Hepatic stellate cell (primary cell): ENCODE results near the gene DCLRE1C.
"Not testable (repeated sequence)": the region's sequence is repeated elsewhere in the genome, so short reads cannot be mapped to it uniquely, and the experiment has no call there.

Experiments
- DNase-seq: peaks from one replicate; pipeline ENCODE4 v3.0.0; 2011; ENCODE audit warnings: low spot score

The DCLRE1C gene

DNA sequence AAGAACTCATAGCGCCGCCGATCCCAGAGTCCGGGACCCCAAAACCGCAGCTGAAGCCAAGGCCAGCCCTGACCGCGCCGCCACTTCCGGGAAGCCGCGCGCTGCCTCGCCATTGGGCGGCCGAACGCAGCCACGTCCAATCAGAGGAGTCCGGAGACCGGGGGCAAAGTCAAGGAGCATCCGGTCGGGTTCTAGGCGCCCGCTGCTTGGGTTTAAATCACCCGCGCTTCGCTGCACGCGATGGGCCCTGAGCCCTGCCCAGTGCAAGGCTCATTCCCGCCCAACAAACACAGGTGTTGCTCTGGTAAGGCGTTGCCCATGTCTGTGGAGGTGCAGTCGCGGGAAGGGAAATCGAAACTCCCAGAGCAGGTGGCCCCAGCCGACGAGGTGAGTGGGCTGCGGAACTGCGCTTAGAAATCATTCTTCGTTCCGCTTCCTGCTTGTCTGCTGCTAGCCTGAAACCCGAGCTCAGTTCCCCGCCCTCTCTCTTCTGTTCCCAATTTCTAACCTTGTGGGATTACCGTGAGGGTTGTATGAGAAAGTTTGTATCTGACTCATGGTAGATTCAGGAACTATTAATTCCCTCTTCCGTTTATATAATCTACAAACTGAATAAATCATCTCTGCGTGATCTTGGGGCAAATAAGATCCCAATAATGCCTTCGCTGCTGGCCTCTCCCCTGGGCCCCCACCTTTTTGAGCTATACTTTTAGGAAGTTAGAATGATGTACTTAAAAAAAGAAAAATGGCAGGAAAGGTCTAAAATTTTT, at the start of gene DCLRE1C:
TSS of gene DCLRE1C (minus strand) at position 96 of the 770 bp plus-strand sequence. CDS start at position 10, 86 bp downstream.
- DNase-seq, result peak; percentile 97

DNA sequence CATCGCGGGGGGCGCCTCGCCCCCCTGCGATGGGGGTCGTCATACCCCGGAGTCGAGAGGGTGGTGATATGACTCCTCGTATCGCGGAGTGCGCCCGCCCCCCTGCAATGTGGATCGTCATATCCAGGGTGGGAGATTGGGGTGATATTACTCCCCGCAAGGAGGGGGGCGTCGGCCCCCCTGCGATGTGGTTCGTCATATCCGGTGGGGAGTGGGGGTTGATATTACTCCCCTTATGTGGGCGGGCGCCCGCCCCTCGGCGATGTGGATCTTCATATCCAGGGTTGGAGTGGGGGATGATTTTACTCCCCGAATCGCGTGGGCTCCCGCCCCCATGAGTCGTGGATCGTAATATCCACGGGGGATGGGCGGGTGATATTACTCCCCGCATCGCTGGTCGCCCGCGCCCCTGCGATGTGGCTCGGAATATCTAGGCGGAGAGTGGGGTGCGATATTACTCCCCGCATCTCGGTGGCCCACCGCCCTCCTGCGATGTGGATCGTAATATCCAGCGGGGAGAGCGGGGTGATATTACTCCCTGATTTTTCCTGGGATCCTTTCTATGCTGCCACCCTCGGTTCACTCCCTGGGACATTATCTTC, 42.2 kb upstream of the DCLRE1C start:
- no peak for DNase-seq

- DNase-seq, result not testable (repeated sequence)
These were observed 39.9 kb upstream of the DCLRE1C start for GRCh38 chr10:14993500-14994455.

DNA sequence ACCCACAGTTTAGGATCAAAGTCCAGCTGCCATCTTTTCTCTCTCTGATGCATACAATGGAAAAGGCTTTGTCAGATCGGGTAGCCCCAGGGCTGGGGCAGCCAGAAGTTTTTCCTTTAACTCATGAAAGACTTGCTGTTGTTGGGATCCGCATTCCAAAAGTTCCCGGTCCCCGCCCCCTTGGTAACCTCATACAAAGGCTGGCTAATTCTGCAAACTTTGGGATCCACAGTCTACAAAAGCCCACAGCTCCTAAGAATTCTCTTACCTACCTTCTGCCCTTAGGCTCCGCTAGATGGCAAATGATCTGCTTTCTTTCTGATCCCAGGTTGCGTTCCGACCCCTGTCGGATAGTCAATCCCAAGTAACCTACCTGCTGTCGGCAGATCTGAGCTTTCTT, 38.4 kb upstream of the DCLRE1C start:
- not testable (repeated sequence) for DNase-seq

- not testable (repeated sequence) for DNase-seq
These were observed 37.3 kb upstream of the DCLRE1C start for GRCh38 chr10:14991035-14991749.

DNA sequence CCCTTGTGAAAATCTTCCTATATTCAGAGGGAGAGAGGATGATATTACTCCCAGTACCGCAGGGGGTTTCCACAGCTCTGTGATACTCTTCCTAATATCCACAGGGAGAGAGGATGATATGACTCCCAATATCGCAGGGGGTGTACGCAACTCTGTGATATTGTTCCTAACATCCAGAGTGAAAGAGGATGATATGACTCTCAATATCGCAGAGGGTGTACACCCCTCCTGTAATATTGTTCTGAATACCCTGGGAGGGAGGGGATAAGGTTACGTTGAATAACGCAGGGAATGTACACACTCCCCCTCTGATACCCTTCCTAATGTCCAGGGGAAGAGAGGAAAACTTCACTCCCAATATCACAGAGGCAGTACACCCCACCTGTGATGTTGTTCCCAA, 35.7 kb upstream of the DCLRE1C start:
- DNase-seq, result not testable (repeated sequence)

DNA sequence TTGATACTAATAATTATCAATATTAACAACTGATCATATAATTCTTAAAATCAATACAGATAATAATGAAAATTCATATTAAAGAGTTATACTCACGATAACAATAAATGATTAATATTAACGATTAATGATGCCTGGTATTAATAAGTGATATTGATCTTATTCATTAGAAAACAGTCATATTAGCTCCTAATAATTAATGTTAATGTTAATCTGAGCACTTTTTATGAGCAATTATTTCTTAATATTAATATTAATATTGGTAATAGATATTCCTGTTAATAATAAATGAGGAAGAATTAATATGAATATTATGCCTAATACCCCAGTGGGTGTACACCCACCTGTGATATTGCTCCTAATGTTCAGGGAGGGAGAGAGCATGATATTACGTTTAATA, 28.8 kb upstream of the DCLRE1C start:
- no peak for DNase-seq

GRCh38 chr10:14975672-14976273, 21.9 kb upstream of the DCLRE1C start:
- no peak for DNase-seq

DNA sequence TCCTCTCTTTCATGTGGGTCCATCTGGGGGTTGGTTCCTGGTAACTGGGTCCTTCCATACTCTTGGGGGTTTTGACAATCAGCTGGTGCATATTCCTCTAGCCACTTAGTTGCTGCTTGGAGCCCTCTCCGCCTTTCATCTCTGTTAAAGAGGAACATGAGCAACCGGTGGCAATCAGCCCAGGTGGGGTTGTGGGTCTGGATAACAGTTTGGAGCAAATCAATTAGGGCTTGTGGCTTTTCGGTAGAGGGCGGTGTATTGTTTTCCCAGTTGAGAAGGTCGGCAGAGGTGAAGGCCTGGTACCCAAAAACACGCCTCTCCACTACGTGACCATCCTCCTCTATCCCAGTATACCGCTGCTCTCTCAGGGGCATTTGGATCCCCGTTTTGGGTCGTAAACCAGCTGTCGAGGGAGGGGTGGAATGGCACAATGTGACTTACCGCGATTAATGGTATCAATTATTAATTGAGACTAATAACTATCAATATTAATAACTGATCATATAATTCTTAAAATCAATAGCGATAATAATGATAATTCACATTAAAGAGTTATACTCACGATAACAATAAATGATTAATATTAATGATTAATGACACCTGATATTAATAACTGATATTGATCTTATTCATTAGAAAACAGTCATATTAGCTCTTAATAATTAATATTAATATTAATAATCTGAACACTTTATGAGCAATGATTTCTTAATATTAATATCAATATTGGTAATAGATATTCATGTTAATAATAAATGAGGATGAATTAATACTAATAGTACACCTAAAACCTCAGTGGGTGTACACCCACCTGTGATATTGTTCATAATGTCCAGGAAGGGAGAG, 20.5 kb upstream of the DCLRE1C start:
- not testable (repeated sequence) for DNase-seq

DNA sequence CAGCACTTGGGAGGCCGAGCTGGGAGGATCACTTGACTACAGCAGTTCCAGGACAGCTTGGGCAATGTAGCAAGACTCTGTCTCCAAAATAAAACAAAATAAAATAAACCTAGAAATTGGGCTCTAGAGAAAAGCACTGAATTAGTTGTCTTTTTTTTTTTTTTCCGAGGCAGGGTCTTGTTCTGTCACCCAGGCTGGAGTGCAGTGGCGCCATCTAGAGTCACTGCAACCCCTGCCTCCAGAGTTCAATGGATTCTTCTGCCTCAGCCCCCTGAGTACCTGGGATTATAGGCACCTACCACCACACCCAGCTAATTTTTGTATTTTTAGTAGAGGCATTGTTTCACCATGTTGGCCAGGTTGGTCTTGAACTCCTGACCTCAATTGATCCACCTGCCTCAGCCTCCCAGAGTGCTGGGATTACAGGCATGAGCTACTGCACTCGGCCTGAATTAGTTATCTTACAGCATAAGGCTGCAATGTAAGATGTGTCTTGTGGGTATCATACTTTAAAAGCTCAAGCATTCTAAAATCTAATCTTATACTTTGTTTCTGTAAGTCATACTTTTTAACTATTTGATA, 18.1 kb upstream of the DCLRE1C start:
- DNase-seq, result no peak

DNA sequence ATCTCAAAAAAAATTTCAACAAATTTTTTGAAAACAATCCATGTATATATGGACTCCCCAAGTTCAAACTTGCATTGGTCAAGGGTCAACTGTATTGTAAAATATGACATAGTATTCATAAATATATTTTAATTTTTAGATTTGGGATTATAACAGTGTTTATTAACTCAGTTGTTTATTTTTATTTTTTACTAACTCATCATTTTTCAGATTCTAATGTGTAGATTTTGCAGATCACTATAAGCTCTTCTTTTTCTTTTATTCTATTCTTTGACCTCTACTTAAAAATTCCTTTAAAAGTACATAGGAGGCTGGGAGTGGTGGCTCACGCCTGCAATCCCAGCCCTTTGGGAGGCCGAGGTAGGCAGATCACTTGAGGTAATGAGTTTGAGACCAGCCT, 14.0 kb upstream of the DCLRE1C start:
- DNase-seq, result no peak

GRCh38 chr10:14959221-14960057, 5.5 kb upstream of the DCLRE1C start, which contains the start of gene MEIG1:
Gene MEIG1, plus strand, starts transcription at chr10:14959388. Its CDS starts 7,081 bp downstream, at chr10:14966469.
- DNase-seq, result peak; percentile 98

- DNase-seq, result no peak
These were observed 5.0 kb upstream of the DCLRE1C start for GRCh38 chr10:14958872-14959220.

GRCh38 chr10:14954934-14955333, 1.0 kb upstream of the DCLRE1C start:
- no peak for DNase-seq

- DNase-seq, result peak; percentile 57
These were observed 384 bp downstream of the DCLRE1C start for GRCh38 chr10:14953424-14954000.

- DNase-seq, result no peak
These were observed 959 bp downstream of the DCLRE1C start for GRCh38 chr10:14952851-14953423.

DNA sequence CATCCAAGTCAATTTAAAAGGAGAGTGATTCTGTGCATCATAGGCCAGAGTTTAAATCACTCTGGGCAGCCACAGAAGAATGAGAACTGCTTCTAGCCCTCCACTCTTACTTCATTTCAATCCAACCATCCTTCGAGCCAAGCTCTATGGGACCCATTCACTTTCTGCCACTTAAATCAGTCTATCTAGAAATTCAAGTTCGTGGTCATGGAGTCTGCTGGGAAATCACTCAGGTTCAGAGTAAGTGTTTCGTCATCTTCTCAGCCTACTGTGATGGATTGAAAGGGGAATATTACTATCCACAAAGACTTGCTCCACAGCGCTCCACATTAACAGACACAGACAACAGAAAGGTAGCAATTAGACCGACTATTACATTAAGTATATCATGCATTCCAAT, 4.6 kb downstream of the DCLRE1C start:
- no peak for DNase-seq

DNA sequence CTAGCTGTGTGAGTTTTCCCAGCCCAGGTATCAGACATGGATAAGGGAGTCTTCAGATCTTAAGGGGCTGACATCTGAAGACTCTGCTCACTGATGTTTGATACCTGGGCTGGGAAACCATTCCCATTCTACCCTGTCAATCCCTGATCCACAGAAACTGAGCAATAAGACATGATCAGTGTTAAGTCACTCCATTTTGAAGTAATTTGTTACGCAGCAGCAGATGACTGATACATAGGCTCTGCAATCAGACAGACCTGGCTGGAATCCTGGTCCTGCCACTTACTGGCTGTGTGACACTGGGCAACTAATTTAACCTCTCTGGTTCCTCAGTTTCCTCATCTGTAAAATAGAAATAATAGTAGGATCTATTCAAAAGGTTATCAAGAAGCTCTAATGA, 6.6 kb downstream of the DCLRE1C start:
- no peak for DNase-seq
